Measurements from ENCODE around the gene ATG7. TPM values are rescaled to one million over a fixed set of nuclear protein-coding genes. Genes with fewer than 3 reads are reported as not detected.

The ATG7 gene
- total RNA-seq, 1 experiment from 2014 or later: 29.3 TPM

DNA sequence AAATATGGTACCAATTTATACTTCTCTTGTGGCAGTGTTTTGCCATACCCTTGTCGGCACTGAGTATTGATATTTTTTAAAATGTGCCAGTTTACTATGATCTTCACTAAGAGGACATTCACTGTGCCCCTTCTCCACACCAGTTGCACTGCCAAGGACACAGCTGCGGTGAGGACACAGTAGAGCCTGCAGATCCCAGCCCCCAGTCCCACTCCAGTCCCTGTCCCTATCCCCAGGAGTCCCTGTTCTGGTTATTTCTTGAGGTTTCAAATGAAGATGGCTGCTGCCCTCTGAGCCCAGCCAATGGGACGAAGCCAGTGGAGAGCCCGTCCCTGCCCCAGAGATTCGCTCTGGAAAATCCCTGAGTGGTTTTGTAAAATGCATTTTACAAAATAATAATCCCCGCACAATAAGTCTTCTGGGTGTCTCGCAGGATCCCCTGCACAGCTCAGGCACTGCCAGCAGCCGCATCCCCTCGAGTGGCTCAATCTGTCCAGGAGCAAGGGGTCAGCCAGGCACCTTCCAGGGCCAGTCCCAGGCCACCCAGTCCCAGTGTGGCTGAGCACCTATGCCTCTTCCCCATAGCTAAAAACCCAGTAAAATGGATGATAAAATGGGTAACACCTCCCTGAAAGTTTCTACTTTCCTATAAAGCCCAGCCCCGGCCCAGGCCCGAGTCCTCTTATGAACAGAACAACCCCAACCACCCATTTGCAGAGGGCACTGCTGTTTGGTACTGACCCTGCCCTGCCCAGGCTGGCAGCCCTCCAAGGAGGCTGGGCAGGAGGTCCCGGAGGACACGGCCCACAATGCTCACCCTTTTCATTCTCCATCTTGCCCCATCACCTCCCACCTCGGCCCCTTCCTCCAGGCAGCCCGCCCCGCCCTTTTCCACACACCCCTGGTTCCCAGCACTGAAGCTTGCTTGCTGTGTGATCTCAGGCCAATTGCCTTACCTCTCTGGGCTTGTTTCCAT, 280.4 kb downstream of the ATG7 start (continued):
- TF ChIP-seq, protein P1, sequence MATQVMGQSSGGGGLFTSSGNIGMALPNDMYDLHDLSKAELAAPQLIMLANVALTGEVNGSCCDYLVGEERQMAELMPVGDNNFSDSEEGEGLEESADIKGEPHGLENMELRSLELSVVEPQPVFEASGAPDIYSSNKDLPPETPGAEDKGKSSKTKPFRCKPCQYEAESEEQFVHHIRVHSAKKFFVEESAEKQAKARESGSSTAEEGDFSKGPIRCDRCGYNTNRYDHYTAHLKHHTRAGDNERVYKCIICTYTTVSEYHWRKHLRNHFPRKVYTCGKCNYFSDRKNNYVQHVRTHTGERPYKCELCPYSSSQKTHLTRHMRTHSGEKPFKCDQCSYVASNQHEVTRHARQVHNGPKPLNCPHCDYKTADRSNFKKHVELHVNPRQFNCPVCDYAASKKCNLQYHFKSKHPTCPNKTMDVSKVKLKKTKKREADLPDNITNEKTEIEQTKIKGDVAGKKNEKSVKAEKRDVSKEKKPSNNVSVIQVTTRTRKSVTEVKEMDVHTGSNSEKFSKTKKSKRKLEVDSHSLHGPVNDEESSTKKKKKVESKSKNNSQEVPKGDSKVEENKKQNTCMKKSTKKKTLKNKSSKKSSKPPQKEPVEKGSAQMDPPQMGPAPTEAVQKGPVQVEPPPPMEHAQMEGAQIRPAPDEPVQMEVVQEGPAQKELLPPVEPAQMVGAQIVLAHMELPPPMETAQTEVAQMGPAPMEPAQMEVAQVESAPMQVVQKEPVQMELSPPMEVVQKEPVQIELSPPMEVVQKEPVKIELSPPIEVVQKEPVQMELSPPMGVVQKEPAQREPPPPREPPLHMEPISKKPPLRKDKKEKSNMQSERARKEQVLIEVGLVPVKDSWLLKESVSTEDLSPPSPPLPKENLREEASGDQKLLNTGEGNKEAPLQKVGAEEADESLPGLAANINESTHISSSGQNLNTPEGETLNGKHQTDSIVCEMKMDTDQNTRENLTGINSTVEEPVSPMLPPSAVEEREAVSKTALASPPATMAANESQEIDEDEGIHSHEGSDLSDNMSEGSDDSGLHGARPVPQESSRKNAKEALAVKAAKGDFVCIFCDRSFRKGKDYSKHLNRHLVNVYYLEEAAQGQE (IDR thresholded peaks at IDR 0.05; ENCODE audit: low read depth): no peak

DNA sequence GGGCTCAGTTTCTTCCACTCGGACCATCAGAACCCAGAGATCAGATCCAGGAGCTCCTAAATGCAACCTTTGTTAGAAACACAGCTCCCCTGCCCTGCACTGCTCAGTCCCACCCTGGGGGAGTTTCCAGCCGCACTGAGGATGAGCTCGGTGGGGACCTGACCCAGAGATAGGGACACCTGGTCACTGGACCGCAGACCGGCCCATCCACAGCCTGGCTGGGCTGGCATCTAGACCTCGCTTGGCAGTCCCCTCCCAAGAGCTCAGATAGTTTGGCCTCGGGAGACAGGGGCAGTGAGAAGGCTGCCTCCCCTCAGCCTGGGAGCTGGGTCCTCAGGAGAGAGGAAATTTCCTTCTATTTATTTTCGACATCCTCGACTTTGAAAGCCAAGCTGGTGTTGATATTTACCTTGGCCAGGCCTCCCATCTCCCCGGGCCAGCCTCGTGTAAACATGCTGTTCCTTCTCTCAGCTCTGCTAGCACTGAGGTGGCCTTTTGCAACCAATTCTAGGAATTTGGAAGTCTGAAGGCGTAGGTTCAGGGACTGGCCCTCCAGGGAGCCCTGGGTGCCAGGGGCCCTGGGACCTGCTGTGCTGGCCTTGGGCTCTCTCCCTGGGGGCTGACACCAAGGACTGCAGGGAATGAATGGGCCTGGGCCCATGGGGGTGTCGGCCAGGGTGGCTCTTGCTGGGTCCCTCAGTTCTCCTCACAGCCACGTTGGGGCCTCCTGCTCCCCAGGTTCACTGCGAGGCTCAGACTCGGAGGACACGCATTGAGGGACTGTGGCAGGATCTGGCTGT, 281.4 kb downstream of the ATG7 start:
- no peak overlapping the region for H3K27ac ChIP-seq (ENCODE audit: low read depth, low read length)
- CTCF ChIA-PET: no interaction called here
- no peaks in the 10 kb centered on the region for H3K9me2 ChIP-seq (ENCODE audit: insufficient read depth)
- no peak overlapping the region for H3K4me2 ChIP-seq (ENCODE audit: low read length)
- BruUV-seq (replicated peaks): no TSS peak
- H3K27me3 ChIP-seq (ENCODE audit: insufficient read depth, low read length): no peaks in the 10 kb centered on the region
- ATAC-seq: no peak
- H4K20me1 ChIP-seq (ENCODE audit: insufficient read depth): peaks cover 7% of the 10 kb centered on the region; the same call in 1 of the 2 replicates
- no peak overlapping the region for H3K9ac ChIP-seq (ENCODE audit: low read length)
- RAD21 ChIA-PET (ENCODE audit: low non-redundant PET in 1 of 2, low total read pairs in 2 of 2, uncharacterized antibody in 2 of 2, unreplicated experiment in 2 of 2): no interaction called here
- intact Hi-C loops (cut with micrococcal nuclease): no loop called here
- POLR2A ChIA-PET: no interaction called here
- H3K79me2 ChIP-seq (ENCODE audit: insufficient read depth, low read length): no peaks in the 10 kb centered on the region
- H3K9me3 ChIP-seq (ENCODE audit: control insufficient read depth in 1 of 2, insufficient read depth in 1 of 2, low read depth in 1 of 2, low read length in 2 of 2): no peaks in the 10 kb centered on the region
- peaks cover 12% of the 10 kb centered on the region in 2 experiments for H3K4me1 ChIP-seq (ENCODE audit: control insufficient read depth in 1 of 2, insufficient read depth in 2 of 2, low read length in 2 of 2)
- H3K36me3 ChIP-seq (ENCODE audit: control insufficient read depth in 1 of 2, insufficient read depth in 2 of 2, low read length in 2 of 2): no peaks in the 10 kb centered on the region; a peak in 1 of 4 replicates
- H3K4me3 ChIP-seq (replicated peaks in 1 of 2; ENCODE audit: low read depth in 1 of 2, low read length in 2 of 2): no peak overlapping the region
- DNase-seq (ENCODE audit: low read depth, low spot score): no peak
- no peak overlapping the region for H2AFZ ChIP-seq (ENCODE audit: low read depth, low read length, poor library complexity, severe bottlenecking)
- TF ChIP-seq RAD21 (IDR thresholded peaks at IDR 0.05; ENCODE audit: low read depth) (no peak), POLR2AphosphoS5 (IDR thresholded peaks at IDR 0.05; ENCODE audit: low read depth, low read length) (no peak), CBX3 (IDR thresholded peaks at IDR 0.05; ENCODE audit: low read depth) (no peak), SRF (IDR thresholded peaks at IDR 0.05; ENCODE audit: low read depth) (no peak), POLR2A (IDR thresholded peaks at IDR 0.05; ENCODE audit: borderline replicate concordance, extremely low read depth, insufficient read depth, insufficient read length) (no peak), EZH2phosphoT487 (IDR thresholded peaks at IDR 0.05; ENCODE audit: borderline replicate concordance) (no peak), CEBPB (IDR thresholded peaks at IDR 0.05; ENCODE audit: low read depth) (no peak), SIN3A (IDR thresholded peaks at IDR 0.05; ENCODE audit: low read depth) (no peak), JUND (IDR thresholded peaks at IDR 0.05) (no peak), EGR1 (IDR thresholded peaks at IDR 0.05; ENCODE audit: low read depth) (no peak)
- TF ChIP-seq, protein P2, sequence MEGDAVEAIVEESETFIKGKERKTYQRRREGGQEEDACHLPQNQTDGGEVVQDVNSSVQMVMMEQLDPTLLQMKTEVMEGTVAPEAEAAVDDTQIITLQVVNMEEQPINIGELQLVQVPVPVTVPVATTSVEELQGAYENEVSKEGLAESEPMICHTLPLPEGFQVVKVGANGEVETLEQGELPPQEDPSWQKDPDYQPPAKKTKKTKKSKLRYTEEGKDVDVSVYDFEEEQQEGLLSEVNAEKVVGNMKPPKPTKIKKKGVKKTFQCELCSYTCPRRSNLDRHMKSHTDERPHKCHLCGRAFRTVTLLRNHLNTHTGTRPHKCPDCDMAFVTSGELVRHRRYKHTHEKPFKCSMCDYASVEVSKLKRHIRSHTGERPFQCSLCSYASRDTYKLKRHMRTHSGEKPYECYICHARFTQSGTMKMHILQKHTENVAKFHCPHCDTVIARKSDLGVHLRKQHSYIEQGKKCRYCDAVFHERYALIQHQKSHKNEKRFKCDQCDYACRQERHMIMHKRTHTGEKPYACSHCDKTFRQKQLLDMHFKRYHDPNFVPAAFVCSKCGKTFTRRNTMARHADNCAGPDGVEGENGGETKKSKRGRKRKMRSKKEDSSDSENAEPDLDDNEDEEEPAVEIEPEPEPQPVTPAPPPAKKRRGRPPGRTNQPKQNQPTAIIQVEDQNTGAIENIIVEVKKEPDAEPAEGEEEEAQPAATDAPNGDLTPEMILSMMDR (IDR thresholded peaks at IDR 0.05 in 2 of 3, conservative IDR thresholded peaks at IDR 0.05 in 1 of 3; ENCODE audit: borderline replicate concordance in 1 of 3, insufficient read depth in 1 of 3, low read depth in 2 of 3, low read length in 2 of 3): no peak
- TF ChIP-seq, protein P3, sequence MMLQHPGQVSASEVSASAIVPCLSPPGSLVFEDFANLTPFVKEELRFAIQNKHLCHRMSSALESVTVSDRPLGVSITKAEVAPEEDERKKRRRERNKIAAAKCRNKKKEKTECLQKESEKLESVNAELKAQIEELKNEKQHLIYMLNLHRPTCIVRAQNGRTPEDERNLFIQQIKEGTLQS (IDR thresholded peaks at IDR 0.05): no peak
- TF ChIP-seq, protein P1 (IDR thresholded peaks at IDR 0.05; ENCODE audit: low read depth): no peak

All from HCT116 (cell line).